Fibroblast of pulmonary artery (primary cell): ENCODE data around the gene GOLPH3L.

ENCODE experiments used
- DNase-seq: peaks from one replicate; pipeline ENCODE4 v3.0.0-alpha.2; 2010; ENCODE audit warnings: low read depth
- H3K4me3 ChIP-seq: replicated peaks from 2 replicates; pipeline ENCODE4 v1.5.1; 2011; ENCODE audit warnings: low read depth, mild to moderate bottlenecking, control low read depth, low read length, moderate library complexity
- CTCF ChIP-seq: IDR thresholded peaks from 2 replicates; pipeline ENCODE4 v1.5.1; 2011; ENCODE audit warnings: mild to moderate bottlenecking, control low read depth, low read length, inconsistent platforms; ENCODE audit errors: missing control alignments

The GOLPH3L gene

GRCh38 chr1:150688763-150689162 lies 8.2 kb downstream of the GOLPH3L start:
- TF ChIP-seq CTCF, result no peak
- DNase-seq, result peak; percentile 7
- H3K4me3 ChIP-seq, result no peak overlapping the region

GRCh38 chr1:150686275-150686674 lies 10.7 kb downstream of the GOLPH3L start:
- no peak for DNase-seq
- TF ChIP-seq CTCF, result no peak
- no peak overlapping the region for H3K4me3 ChIP-seq

- no peak overlapping the region for H3K4me3 ChIP-seq
- TF ChIP-seq CTCF, result no peak
- no peak for DNase-seq
Measured at GRCh38 chr1:150683914-150684313, 13.0 kb downstream of the GOLPH3L start.

- no peak for TF ChIP-seq CTCF
- no peak overlapping the region for H3K4me3 ChIP-seq
- DNase-seq, result no peak
Measured at GRCh38 chr1:150678988-150679387, 18.0 kb downstream of the GOLPH3L start.

- no peak overlapping the region for H3K4me3 ChIP-seq
- no peak for TF ChIP-seq CTCF
- no peak for DNase-seq
Measured at GRCh38 chr1:150674881-150675280, 22.1 kb downstream of the GOLPH3L start.

- TF ChIP-seq CTCF, result no peak
- no peak overlapping the region for H3K4me3 ChIP-seq
- no peak for DNase-seq
Measured at GRCh38 chr1:150663321-150663720, 33.6 kb downstream of the GOLPH3L start.

GRCh38 chr1:150662811-150663210 lies 34.1 kb downstream of the GOLPH3L start:
- no peak for DNase-seq
- no peak overlapping the region for H3K4me3 ChIP-seq
- TF ChIP-seq CTCF, result no peak
